ENCODE data around the gene ARHGAP21.
A peak's percentile ranks its signal among the peaks of the same experiment; 100 is the strongest.

The ARHGAP21 gene

GRCh38 chr10:24569828-24570657, 153.6 kb downstream of the ARHGAP21 start:
- DNase-seq, result no peak

GRCh38 chr10:24569330-24569796, 154.3 kb downstream of the ARHGAP21 start:
- DNase-seq, result no peak

DNA sequence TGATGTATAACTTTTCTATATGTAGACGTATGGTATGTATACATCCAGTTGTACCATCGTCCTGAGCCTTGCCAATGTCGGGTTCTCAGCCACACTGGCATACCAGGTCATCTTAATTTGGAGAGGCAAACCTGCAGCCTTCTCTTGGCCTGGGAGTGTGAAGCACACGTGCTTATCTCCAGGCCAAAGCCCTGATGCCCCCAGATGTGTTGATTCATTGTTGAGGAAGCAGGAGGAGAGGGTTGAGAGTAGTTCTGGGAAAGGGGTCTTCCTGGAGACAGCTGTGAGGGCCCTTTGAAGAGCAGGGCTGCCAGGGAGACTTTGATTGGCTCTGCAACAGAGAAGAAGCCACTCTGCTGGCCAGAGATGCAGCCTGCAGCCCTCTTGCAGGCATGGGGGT, 155.6 kb downstream of the ARHGAP21 start:
- DNase-seq, result no peak

DNA sequence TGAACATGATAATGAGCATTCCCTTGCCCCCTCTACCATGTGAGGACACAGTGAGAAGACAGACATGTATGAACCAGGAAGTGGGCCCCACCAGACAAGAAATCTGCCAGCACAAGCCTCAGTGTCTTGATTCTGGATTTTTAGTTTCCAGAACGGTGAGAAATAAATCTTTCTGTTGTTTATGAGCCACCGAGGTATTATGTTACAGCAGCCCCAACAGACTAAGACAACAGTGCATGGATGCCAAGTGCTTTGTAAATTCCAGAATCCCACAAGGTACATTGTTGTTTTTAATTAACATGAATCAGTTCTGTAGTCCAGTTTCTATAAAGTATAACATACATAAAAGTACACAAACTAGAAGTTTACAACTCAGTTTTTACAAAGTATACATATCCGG, 162.2 kb downstream of the ARHGAP21 start:
- no peak for DNase-seq

- DNase-seq, result peak; percentile 47
Observed at GRCh38 chr10:24556750-24557742, 166.6 kb downstream of the ARHGAP21 start.

DNA sequence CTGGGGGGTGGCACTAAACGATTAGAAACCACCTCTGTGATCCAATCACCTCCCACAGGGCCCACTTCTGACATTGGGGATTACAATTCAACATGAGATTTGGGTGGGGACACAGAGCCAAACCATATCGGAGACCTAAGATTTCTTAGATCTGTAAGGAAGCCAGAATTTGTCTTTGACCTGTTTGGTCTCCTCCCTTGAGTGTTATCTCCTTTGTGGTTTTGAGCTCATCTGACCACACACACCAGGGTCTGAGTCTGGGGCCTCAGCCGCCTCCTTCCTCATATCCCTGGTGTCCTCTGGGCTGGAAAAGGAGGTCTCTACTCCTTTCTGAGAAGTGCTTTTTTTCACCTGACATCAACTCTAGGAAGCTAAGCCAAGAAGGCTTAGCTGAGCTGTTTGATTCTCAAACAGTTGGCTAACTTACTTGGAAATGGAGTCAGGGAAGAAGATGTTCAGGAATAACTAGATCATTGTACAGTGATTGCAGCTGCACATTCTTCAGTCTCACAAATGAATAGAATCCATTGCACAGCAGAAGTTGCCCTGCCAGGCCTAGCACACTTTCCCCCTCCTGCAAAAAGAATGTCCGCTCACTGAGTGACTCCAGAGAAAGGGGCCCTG, 167.4 kb downstream of the ARHGAP21 start:
- DNase-seq, result no peak

- DNase-seq, result no peak
Observed at GRCh38 chr10:24554036-24554435, 169.7 kb downstream of the ARHGAP21 start.

DNA sequence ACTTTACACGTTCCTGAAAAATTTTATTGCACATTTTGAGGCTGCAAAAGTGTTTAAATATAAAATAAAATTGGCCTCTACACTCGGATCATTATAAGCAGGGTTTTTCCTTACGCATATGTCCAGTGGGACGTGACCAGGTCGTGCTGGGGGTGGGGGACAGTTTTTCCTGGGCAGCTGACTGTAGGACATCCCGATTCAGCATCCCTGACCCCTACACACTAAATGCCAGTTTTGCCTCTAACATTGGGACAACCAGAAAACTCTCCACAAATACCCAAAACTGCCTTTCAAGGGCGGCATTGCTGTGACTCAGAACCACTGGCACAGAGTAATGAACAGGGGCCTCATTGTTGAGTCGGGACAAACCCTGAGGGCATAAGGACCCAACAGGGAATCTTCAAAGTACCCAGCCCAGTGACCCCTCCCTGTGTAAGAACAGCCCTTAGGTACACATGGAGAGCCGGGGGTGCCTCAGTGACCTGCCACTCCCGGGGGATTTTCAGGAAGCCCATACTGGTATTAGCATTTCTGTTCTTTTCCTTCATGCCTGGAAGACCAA, 170.6 kb downstream of the ARHGAP21 start:
- no peak for DNase-seq

GRCh38 chr10:24552346-24553016, 171.2 kb downstream of the ARHGAP21 start:
- DNase-seq, result no peak

DNA sequence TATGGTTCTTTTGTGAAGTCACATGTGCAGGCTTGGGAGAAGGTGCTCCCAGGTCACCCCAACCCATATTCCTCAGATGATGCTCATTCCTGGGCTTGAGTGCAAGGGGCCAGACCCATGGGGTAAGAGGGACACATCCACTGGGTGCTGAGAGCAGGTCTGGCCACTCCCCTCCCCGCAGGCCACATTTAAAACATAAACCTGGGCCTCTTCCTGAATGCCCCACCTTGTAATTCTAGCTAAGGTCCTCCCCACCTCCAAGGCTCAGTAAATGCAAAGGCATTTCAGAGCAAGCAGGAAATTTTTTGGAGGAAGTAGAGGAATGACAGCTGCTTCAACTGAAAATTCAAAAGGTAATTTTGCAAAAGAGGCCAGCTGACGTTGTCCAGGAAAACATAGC, 172.5 kb downstream of the ARHGAP21 start:
- DNase-seq, result no peak

DNA sequence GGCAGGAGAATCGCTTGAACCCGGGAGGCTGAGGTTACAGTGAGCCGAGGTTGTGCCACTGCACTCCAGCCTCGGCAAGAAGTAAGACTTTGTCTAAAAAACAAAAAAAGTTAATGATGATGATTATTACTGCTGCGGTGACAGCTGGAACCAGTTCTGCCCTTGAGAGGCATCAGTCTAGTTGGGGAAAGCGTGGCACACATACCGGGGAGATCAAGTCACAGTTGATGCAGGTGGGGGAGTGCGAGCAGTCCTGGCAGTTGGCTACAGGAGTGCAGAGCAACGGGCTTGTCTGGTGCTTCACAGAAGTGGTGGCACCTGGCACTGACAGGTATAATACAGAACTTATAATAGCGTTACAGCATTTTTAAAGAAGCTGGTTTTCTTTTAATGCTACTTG, 173.0 kb downstream of the ARHGAP21 start:
- DNase-seq, result no peak

DNA sequence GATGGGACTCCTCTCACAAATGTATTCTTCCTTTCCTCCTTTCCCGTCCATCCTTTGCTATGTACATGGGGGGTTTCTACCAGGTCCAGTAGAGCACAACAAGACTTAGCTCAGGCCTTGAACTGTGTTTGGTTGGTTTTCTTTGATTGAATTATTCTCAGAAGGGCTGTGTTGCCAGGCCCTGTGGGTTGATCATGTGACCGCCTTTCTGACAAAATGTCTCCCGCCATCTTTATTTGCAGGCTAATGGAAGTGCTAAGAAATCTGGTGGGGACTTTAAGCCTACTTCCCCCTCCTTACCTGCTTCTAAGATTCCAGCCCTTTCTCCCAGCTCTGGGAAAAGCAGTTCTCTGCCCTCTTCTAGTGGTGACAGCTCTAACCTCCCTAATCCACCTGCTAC, 178.1 kb downstream of the ARHGAP21 start:
- DNase-seq, result no peak

GRCh38 chr10:24544776-24545175, 178.9 kb downstream of the ARHGAP21 start:
- no peak for DNase-seq

GRCh38 chr10:24542314-24543270, 181.1 kb downstream of the ARHGAP21 start:
- no peak for DNase-seq

DNA sequence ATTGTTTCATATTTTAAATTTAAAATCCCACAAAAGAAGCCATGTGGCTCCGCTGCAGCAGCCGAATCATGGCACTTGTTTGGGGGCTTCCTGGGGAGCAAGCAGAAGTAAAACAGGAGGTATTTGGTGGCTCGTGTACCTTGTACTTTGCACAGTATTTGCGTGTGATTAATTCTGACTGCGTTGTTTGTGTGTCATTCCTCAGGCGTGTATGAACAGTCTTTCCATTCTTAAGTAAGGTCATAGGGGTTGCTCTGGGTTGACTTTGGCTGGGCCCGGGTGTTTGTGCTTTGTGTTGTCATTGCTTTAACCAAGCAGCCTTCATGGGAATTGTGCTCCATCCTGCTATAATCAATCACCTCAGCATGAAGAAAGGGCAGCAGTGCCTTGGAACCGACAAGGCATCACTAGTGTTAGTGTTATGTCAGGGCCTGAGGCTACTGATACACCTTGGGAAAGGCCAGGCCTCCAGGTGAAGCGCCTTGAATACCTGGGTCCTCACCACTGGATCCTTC, 182.4 kb downstream of the ARHGAP21 start:
- no peak for DNase-seq

DNA sequence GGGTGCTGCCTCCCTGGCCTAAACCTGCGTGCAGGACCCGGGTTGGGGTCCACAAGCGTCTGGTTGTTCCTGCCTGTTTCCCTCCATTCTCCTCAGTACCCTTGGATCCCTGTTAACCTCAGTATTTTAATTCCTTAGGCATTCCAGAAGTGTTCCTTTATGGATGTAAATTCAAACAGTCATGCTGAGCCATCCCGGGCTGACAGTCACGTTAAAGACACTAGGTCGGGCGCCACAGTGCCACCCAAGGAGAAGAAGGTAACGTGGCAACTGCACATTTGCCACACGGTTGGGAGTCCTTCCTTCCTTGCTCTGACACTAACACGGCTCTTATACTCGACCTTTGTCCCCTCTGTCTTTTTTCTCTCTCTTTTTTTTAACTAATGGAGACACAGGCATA, 187.1 kb downstream of the ARHGAP21 start:
- DNase-seq, result no peak

GRCh38 chr10:24533981-24534380, 189.7 kb downstream of the ARHGAP21 start:
- DNase-seq, result no peak
